Measurements from ENCODE around the gene NFIX. TPM values are rescaled to one million over a fixed set of nuclear protein-coding genes. Genes with fewer than 3 reads are reported as not detected.

Gene NFIX
- total and polyA plus RNA-seq, 2 of the 13 experiments (the other 11 are each of a cell fraction or from before 2014, with no cell fraction given): 3.4 to 5.4 TPM

DNA sequence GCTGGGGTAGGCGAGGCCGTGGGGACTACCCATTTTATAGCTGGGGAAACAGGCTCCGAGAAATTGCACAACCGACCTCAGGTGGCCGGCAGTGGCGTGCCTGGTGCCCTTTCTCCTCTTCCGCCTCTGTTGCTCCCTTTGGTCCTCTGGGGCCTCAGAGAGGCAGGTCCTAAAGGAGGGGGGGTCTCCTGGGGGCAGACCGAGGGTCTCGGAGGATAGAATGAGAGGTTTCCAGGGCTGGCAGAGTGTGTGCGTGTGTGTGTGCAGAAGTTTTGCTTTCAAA is 143.6 kb downstream of the NFIX start:
- ChIA-PET CTCF (ENCODE audit: low intra/inter-chr PET ratio, low total read pairs) (no interaction called here), POLR2A (no interaction called here)
- no peak for FAIRE-seq
- no peak overlapping the region for H3K9ac ChIP-seq (ENCODE audit: insufficient read depth, low read depth, low read length)
- H3K36me3 ChIP-seq (replicated peaks in 1 of 2; ENCODE audit: control insufficient read depth in 1 of 2, insufficient read depth in 2 of 2, low read length in 2 of 2): peaks cover 25 to 48% of the 10 kb centered on the region in 2 experiments; a peak in 4 of 5 replicates
- no peak overlapping the region for H3K4me2 ChIP-seq (ENCODE audit: low read depth, low read length)
- H3K27ac ChIP-seq (ENCODE audit: extremely low read length, insufficient read depth, low read length): no peak overlapping the region
- no peak overlapping the region for H2AFZ ChIP-seq (ENCODE audit: low read length)
- no peak overlapping the region for H3K4me3 ChIP-seq (replicated peaks in 1 of 3; ENCODE audit: insufficient read depth in 1 of 3, low read depth in 2 of 3, low read length in 3 of 3)
- no peak for DNase-seq (ENCODE audit: low spot score)
- no peaks in the 10 kb centered on the region for H3K27me3 ChIP-seq (ENCODE audit: control insufficient read depth in 1 of 2, insufficient read depth in 2 of 2, low read length in 2 of 2)
- H3K79me2 ChIP-seq (ENCODE audit: insufficient read depth, low read length): peaks cover 3% of the 10 kb centered on the region
- no peaks in the 10 kb centered on the region for H4K20me1 ChIP-seq (ENCODE audit: insufficient read depth, low read length)
- intact Hi-C loops (cut with micrococcal nuclease; ENCODE audit: unreplicated experiment) (no loop called here), in situ Hi-C loops (cut with HindIII; ENCODE audit: extremely low pct_ligation_motif_present, low pct_unique_long_range_greater_than_20kb) (no loop called here)
- ATAC-seq: no peak
- no TSS peak for BruUV-seq (replicated peaks)
- H3K9me3 ChIP-seq (ENCODE audit: low read length): no peaks in the 10 kb centered on the region
- 95% methylated on average over 10 of the region's 10 CpGs for WGBS (ENCODE audit: low lambda C conversion rate)
- peaks cover 9% of the 10 kb centered on the region for H3K4me1 ChIP-seq (ENCODE audit: insufficient read depth, low read length)
- TF ChIP-seq, protein P1, sequence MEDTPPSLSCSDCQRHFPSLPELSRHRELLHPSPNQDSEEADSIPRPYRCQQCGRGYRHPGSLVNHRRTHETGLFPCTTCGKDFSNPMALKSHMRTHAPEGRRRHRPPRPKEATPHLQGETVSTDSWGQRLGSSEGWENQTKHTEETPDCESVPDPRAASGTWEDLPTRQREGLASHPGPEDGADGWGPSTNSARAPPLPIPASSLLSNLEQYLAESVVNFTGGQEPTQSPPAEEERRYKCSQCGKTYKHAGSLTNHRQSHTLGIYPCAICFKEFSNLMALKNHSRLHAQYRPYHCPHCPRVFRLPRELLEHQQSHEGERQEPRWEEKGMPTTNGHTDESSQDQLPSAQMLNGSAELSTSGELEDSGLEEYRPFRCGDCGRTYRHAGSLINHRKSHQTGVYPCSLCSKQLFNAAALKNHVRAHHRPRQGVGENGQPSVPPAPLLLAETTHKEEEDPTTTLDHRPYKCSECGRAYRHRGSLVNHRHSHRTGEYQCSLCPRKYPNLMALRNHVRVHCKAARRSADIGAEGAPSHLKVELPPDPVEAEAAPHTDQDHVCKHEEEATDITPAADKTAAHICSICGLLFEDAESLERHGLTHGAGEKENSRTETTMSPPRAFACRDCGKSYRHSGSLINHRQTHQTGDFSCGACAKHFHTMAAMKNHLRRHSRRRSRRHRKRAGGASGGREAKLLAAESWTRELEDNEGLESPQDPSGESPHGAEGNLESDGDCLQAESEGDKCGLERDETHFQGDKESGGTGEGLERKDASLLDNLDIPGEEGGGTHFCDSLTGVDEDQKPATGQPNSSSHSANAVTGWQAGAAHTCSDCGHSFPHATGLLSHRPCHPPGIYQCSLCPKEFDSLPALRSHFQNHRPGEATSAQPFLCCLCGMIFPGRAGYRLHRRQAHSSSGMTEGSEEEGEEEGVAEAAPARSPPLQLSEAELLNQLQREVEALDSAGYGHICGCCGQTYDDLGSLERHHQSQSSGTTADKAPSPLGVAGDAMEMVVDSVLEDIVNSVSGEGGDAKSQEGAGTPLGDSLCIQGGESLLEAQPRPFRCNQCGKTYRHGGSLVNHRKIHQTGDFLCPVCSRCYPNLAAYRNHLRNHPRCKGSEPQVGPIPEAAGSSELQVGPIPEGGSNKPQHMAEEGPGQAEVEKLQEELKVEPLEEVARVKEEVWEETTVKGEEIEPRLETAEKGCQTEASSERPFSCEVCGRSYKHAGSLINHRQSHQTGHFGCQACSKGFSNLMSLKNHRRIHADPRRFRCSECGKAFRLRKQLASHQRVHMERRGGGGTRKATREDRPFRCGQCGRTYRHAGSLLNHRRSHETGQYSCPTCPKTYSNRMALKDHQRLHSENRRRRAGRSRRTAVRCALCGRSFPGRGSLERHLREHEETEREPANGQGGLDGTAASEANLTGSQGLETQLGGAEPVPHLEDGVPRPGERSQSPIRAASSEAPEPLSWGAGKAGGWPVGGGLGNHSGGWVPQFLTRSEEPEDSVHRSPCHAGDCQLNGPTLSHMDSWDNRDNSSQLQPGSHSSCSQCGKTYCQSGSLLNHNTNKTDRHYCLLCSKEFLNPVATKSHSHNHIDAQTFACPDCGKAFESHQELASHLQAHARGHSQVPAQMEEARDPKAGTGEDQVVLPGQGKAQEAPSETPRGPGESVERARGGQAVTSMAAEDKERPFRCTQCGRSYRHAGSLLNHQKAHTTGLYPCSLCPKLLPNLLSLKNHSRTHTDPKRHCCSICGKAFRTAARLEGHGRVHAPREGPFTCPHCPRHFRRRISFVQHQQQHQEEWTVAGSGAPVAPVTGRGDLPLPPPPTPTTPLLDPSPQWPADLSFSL (CRISPR knock-in tag; IDR thresholded peaks at IDR 0.05): no peak
- no peak for TF ChIP-seq ZNF7 (CRISPR knock-in tag; IDR thresholded peaks at IDR 0.05)
- no peak for TF ChIP-seq ZNF251 (CRISPR knock-in tag; IDR thresholded peaks at IDR 0.05)
- no peak for TF ChIP-seq DNMT1 (CRISPR knock-in tag; IDR thresholded peaks at IDR 0.05)
- no peak for TF ChIP-seq ZC3H4 (CRISPR knock-in tag; IDR thresholded peaks at IDR 0.05; ENCODE audit: borderline replicate concordance)
- TF ChIP-seq, protein P2, sequence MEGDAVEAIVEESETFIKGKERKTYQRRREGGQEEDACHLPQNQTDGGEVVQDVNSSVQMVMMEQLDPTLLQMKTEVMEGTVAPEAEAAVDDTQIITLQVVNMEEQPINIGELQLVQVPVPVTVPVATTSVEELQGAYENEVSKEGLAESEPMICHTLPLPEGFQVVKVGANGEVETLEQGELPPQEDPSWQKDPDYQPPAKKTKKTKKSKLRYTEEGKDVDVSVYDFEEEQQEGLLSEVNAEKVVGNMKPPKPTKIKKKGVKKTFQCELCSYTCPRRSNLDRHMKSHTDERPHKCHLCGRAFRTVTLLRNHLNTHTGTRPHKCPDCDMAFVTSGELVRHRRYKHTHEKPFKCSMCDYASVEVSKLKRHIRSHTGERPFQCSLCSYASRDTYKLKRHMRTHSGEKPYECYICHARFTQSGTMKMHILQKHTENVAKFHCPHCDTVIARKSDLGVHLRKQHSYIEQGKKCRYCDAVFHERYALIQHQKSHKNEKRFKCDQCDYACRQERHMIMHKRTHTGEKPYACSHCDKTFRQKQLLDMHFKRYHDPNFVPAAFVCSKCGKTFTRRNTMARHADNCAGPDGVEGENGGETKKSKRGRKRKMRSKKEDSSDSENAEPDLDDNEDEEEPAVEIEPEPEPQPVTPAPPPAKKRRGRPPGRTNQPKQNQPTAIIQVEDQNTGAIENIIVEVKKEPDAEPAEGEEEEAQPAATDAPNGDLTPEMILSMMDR (CRISPR knock-in tag; IDR thresholded peaks at IDR 0.05): no peak
- no peak for TF ChIP-seq HMG20A (CRISPR knock-in tag; IDR thresholded peaks at IDR 0.05; ENCODE audit: borderline replicate concordance)
- no peak for TF ChIP-seq ARID4A (CRISPR knock-in tag; IDR thresholded peaks at IDR 0.05; ENCODE audit: borderline replicate concordance)
- no peak for TF ChIP-seq ZNF383 (CRISPR knock-in tag; IDR thresholded peaks at IDR 0.05; ENCODE audit: borderline replicate concordance)
- TF ChIP-seq IRF2 (CRISPR knock-in tag; IDR thresholded peaks at IDR 0.05): no peak
- TF ChIP-seq, protein P3, sequence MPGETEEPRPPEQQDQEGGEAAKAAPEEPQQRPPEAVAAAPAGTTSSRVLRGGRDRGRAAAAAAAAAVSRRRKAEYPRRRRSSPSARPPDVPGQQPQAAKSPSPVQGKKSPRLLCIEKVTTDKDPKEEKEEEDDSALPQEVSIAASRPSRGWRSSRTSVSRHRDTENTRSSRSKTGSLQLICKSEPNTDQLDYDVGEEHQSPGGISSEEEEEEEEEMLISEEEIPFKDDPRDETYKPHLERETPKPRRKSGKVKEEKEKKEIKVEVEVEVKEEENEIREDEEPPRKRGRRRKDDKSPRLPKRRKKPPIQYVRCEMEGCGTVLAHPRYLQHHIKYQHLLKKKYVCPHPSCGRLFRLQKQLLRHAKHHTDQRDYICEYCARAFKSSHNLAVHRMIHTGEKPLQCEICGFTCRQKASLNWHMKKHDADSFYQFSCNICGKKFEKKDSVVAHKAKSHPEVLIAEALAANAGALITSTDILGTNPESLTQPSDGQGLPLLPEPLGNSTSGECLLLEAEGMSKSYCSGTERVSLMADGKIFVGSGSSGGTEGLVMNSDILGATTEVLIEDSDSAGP (CRISPR knock-in tag; IDR thresholded peaks at IDR 0.05; ENCODE audit: borderline replicate concordance): no peak
